ENCODE measurements around the gene THADA.

DNA sequence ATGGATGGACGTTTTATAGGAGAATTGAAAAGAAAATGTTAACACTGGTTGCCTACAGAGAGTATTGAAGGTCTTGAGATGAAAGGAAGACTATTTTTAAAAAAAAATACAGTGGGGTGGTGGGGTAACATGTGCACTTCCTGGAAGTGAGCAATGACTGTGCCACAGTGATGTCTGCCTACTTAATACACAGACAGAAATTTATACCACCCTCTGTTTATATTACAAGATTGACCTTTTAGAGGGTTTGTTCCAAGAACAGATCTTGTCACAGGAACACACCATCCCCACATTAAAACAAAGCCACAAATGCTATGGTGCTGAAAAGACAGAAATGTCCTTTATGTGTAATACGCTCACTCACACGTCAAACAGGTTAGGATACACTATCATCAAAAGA lies 87.6 kb downstream of the THADA start:
- TF ChIP-seq CTCF (IDR thresholded peaks at IDR 0.05; ENCODE audit: low read depth, low read length) (no peak), EZH2phosphoT487 (IDR thresholded peaks at IDR 0.05; ENCODE audit: low read depth) (no peak)
